HUES48 (cell line): ENCODE measurements around the gene MRPL2.

ENCODE experiments used
- H3K27ac ChIP-seq: one replicate; pipeline ENCODE4 v1.7.0; 2013; ENCODE audit warnings: low read depth, low read length, inconsistent platforms
- H3K27me3 ChIP-seq: 2 replicates; pipeline ENCODE4 v1.6.1; 2013; ENCODE audit warnings: mild to moderate bottlenecking, low read length; ENCODE audit not compliant: control insufficient read depth, insufficient read depth
- H3K36me3 ChIP-seq: 2 replicates; pipeline ENCODE4 v1.6.1; 2013; ENCODE audit warnings: low read length; ENCODE audit not compliant: control insufficient read depth, insufficient read depth
- H3K4me1 ChIP-seq: 2 replicates; pipeline ENCODE4 v1.6.1; 2013; ENCODE audit warnings: mild to moderate bottlenecking, low read length; ENCODE audit not compliant: control insufficient read depth, insufficient read depth
- H3K4me3 ChIP-seq: 2 replicates; pipeline ENCODE4 v1.5.1; 2013; ENCODE audit warnings: mild to moderate bottlenecking, low read depth, low read length
- H3K9ac ChIP-seq: 2 replicates; pipeline ENCODE4 v1.6.1; 2013; ENCODE audit warnings: mild to moderate bottlenecking, low read depth, low read length, moderate library complexity
- H3K9me3 ChIP-seq: 2 replicates; pipeline ENCODE4 v1.6.1; 2013; ENCODE audit warnings: low read length; ENCODE audit not compliant: control insufficient read depth, insufficient read depth

The MRPL2 gene

DNA sequence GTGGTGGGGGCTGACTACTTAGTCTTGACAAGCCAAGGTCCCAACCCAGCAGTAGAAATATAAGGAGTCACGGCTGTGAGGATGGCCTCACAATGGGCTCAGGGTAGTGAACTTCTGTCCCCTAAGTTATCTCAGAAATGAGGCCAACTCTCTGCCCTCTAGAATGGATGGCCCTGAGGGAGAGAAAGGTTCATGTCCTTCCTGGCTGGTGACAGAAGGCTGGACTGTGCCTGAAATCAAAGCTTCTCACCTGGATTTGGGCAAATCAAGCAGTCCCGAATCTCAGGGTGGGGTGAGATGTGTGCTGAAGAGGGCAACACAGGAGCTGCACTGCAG, 25.1 kb downstream of the MRPL2 start:
- no peaks in the 10 kb centered on the region for H3K27me3 ChIP-seq

DNA sequence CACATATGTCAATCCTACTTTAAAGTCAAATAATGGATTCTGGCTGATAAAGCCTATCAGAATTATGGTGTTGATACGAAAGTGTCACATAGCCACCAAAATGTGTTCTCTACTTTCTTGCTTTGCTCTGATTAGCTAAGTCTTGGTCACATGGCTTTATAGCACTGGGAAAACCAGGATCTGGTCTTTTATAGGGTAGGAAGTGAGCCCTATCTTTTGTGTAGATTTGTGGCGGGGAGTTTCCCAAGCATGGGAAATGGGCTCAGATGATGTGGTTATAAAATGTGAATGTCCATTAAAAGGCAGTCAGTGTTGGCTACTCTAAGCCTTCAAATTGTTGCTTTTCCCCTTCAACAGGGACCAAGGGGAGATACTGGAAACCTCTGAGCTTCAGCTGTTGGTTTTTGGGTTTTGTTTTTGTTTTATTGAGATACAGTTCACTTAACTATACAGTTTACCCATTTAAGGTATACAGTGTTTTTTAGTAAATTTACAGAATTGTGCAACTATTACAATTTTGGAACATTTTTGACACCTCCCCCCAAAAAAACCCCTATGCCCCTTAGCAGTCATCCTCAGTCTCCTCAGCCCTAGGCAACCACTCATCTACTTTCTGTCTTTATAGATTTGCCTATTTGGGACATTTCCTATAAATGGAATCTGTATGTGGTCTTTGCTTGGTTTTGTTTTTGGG, 25.6 kb downstream of the MRPL2 start:
- H3K36me3 ChIP-seq = peaks cover 71% of the 10 kb centered on the region
- no peak overlapping the region for H3K4me3 ChIP-seq
- H3K27me3 ChIP-seq = no peaks in the 10 kb centered on the region
- no peaks in the 10 kb centered on the region for H3K4me1 ChIP-seq
- H3K9me3 ChIP-seq = no peaks in the 10 kb centered on the region
- H3K27ac ChIP-seq = no peak overlapping the region
- no peak overlapping the region for H3K9ac ChIP-seq

More for the DNA sequence above, 25.1 kb downstream of the MRPL2 start:
- no peaks in the 10 kb centered on the region for H3K4me1 ChIP-seq
- H3K27ac ChIP-seq = no peak overlapping the region
- H3K9ac ChIP-seq = no peak overlapping the region
- H3K4me3 ChIP-seq = no peak overlapping the region
- peaks cover 67% of the 10 kb centered on the region for H3K36me3 ChIP-seq
- H3K9me3 ChIP-seq = no peaks in the 10 kb centered on the region

DNA sequence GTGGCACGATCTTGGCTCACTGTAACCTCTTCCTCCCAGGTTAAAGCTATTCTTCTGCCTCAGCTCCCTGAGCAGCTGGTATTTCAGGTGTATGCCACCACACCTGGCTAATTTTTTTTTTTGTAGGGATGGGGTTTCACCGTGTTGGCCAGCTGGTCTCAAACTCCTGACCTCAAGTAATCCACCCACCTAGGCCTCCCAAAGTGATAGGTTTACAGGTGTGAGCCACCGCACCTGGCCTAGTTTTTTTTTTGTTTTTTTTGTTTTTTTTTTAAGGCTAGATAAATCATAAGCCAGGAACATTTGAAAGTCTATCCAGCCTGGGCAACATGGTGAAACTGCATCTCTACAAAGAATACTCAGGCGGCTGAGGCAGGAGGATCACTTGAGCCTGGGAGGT, 26.9 kb downstream of the MRPL2 start:
- no peak overlapping the region for H3K9ac ChIP-seq
- no peak overlapping the region for H3K27ac ChIP-seq
- H3K36me3 ChIP-seq = peaks cover 70% of the 10 kb centered on the region
- no peaks in the 10 kb centered on the region for H3K27me3 ChIP-seq
- H3K4me3 ChIP-seq = no peak overlapping the region
- H3K4me1 ChIP-seq = no peaks in the 10 kb centered on the region
- no peaks in the 10 kb centered on the region for H3K9me3 ChIP-seq

DNA sequence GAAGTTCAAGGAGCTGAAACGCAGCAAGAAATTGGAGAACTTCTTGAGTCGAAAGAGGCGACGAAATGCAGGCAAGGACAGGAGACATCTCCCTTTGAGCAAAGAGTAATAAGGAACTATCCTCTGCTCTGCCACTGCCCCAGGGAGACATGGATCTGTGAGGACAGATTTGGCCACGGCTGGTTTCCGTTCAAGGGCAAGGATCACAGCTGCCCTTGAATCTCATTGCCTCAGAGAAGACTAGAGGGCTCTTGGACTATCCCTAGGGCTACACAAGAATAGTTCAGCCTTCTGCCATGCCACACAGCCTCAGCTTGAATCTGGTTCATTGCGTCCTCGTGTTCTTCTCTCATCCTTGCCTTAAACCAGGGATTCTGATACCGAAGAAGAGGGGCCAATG, 30.1 kb downstream of the MRPL2 start:
- peaks cover 80% of the 10 kb centered on the region for H3K36me3 ChIP-seq
- no peaks in the 10 kb centered on the region for H3K27me3 ChIP-seq
- H3K4me3 ChIP-seq = no peak overlapping the region
- no peak overlapping the region for H3K27ac ChIP-seq
- H3K4me1 ChIP-seq = no peaks in the 10 kb centered on the region
- H3K9me3 ChIP-seq = no peaks in the 10 kb centered on the region
- no peak overlapping the region for H3K9ac ChIP-seq

DNA sequence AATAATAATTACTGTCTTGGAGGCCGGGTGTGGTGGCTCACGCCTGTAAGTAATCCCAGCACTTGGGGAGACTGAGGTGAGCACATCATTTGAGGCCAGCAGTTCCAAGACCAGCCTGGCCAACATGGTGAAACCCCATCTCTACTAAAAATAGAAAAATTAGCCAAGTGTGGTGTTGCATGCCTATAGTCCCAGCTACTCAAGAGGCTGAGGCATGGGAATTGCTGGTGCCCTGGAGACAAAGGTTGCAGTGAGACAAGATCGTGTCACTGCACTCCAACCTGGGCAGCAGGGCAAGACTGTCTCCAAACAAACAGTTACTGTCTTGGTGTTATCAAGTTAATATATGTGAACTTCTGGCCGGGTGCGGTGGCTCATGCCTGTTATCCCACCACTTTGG, 32.9 kb downstream of the MRPL2 start:
- Histone ChIP-seq H3K36me3 (peaks cover 72% of the 10 kb centered on the region), H3K9me3 (no peaks in the 10 kb centered on the region), H3K27ac (no peak overlapping the region), H3K9ac (no peak overlapping the region), H3K4me1 (no peaks in the 10 kb centered on the region), H3K4me3 (no peak overlapping the region), H3K27me3 (no peaks in the 10 kb centered on the region)

DNA sequence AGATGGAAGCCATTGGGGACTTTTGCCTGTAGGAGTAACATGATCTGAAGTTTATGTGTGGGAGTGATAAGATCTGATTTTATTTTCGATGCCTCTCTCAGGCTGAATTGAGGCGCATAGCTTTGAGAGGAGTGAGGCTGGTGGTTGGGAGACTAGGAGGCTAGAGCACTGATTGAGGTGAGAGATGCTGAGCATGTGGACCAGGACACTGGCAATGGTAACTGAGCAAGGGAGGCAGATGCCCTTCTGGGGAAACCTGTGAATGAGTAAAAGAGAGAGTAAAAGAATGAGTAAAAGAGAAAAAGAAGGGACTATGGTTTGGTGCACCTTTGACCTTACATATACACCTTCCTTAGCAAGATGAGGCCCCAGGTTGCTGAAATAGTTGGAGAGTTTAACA, 34.8 kb downstream of the MRPL2 start:
- no peaks in the 10 kb centered on the region for H3K9me3 ChIP-seq
- H3K27me3 ChIP-seq = no peaks in the 10 kb centered on the region
- peaks cover 77% of the 10 kb centered on the region for H3K36me3 ChIP-seq
- no peak overlapping the region for H3K4me3 ChIP-seq
- peaks cover 9% of the 10 kb centered on the region for H3K4me1 ChIP-seq
- no peak overlapping the region for H3K9ac ChIP-seq
- H3K27ac ChIP-seq = no peak overlapping the region

DNA sequence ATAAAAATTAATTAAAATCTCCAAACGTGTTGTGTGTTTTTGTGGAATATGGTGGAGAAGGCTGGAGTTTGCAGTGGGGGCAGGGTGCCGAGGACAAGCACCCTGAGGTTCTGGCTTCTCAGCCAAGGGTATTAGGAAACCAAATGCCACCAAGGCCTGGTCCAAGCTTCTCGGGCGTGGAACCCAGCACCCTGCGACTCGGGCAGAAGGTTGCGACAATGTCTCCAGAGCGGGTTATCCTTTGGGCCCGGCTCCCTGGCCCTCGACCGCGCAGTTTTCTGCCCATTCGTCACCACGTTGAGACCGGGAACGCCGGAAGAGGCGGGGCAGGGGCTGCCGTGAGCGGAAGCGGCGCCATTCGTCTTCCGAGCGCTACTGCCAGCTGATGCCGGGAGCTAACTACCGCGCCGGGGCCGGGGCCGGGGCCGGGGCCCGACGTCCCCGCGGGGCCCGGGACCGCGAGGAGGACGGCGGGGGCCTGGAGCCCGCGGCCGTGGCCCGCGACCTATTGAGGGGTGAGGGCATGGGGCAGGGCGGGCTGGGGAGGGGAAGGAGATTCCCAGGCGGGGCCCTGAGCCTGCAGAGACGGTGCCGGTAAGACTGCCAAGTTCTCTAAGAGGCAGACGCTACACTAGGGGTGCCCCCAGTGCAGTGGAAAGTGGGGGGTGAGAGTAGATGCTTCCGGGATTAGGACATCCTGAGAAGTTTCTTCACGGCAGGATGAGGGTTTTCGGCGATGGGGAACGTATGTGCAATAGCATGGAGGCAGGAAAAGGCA, 37.8 kb downstream of the MRPL2 start, which contains the start of gene RRP36:
Gene RRP36 (plus strand): TSS at position 354 of the 778 bp plus-strand sequence. CDS start 32 bp downstream, at position 386.
- Histone ChIP-seq H3K27ac (peak within 1 kb of the TSS; percentile 94), H3K9me3 (no peaks in the 10 kb centered on the region), H3K4me3 (peak within 1 kb of the TSS; percentile 90), H3K27me3 (no peaks in the 10 kb centered on the region), H3K9ac (peak within 1 kb of the TSS; percentile 83), H3K36me3 (peaks cover 74% of the 10 kb centered on the region), H3K4me1 (peaks cover 9% of the 10 kb centered on the region)

DNA sequence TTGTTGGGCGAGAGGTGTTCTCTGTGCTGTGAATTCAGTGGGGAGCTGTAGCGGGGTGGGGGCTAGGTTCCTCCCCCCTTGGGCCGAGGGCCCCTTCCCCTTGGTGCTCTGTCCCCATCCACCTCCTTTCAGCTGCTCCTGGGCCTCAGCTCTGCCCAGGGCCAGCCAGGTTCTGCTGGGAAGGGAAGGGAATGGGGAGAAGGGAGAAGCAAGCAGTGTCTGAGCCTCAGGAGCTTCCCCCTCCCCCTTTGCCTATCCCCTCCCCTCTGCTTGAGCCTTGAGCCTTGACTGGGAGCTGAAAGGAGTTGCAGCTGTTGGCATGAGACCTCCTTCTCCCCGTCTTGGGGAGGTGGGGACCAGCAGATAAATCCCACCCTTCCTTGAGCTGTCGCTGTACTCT, 38.4 kb downstream of the MRPL2 start:
- Histone ChIP-seq H3K4me1 (peaks cover 9% of the 10 kb centered on the region), H3K36me3 (peaks cover 68% of the 10 kb centered on the region), H3K27me3 (no peaks in the 10 kb centered on the region), H3K27ac (peak overlapping the region; percentile 94), H3K9me3 (no peaks in the 10 kb centered on the region), H3K4me3 (peak overlapping the region; percentile 90), H3K9ac (peak overlapping the region; percentile 77)

DNA sequence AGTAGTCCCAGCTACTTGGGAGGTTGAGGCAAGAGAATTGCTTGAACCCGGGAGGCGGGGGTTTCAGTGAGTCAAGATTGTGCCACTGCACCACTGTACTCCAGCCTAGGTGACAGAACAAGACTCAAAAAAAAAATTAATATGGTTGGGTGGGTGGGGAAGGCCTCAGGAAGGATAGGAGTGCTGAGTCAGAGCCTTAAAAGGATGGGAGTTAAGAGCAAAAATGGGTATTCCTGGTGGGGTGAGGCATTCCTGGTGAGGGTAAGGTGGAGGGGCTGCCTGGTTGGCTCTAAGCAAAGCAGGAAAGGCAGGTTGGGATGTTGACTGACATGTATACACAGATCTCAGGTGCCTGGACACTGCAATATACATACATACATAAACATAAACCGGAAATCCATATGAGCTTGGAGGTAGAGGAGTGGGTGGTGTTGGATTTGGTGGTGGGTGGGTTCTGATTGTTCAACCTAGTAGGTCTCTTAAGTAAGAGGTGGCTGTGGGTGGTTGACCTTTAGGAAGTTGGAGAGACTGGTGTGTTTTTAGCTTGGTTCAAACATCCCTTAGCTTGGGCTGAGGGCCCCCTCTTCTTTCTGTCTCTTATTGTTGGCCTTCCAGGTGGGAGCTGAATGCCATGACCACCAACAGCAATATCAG, 39.1 kb downstream of the MRPL2 start:
- H3K36me3 ChIP-seq = peaks cover 62% of the 10 kb centered on the region
- no peak overlapping the region for H3K4me3 ChIP-seq
- H3K4me1 ChIP-seq = peaks cover 9% of the 10 kb centered on the region
- no peak overlapping the region for H3K9ac ChIP-seq
- H3K27ac ChIP-seq = peak overlapping the region; percentile 94
- no peaks in the 10 kb centered on the region for H3K9me3 ChIP-seq
- H3K27me3 ChIP-seq = no peaks in the 10 kb centered on the region

DNA sequence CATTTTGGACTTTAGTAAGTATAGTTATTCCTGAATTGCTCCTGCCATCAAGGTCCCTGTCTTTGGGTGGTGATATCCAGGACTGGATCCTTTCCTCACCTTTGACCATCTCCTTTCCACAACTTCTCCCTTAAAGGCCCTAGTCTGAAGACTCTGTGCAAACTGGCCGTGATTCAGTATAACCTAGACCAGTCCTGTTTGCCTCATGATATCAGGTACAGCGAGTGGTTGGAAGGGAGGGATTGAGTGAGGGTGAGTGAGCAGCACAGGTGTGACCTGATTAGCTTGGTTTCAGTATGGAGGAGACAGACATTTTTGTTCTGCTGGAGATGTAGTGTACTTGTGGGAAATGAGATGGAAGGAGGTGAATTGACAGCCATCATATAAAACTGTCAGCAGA, 40.1 kb downstream of the MRPL2 start:
- H3K4me1 ChIP-seq = peaks cover 9% of the 10 kb centered on the region
- H3K9me3 ChIP-seq = no peaks in the 10 kb centered on the region
- no peaks in the 10 kb centered on the region for H3K27me3 ChIP-seq
- no peak overlapping the region for H3K4me3 ChIP-seq
- H3K9ac ChIP-seq = no peak overlapping the region
- H3K36me3 ChIP-seq = peaks cover 52% of the 10 kb centered on the region
- no peak overlapping the region for H3K27ac ChIP-seq

DNA sequence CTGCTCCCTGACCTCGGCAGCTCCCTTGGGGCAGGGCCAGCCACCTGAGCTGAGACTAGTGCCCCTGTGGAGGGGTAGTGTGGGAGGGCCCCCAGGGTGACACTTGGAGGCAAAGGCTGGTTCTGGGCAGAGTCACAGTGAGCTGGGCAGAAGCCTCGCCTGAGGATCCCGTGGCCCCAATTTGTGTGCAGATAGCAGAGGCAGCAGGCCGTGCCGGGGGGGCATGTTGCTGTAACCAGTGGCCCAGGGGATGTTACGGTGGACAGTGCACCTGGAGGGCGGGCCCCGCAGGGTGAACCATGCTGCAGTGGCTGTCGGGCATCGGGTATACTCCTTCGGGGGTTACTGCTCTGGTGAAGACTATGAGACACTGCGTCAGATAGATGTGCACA, 42.3 kb downstream of the MRPL2 start:
- H3K9me3 ChIP-seq = no peaks in the 10 kb centered on the region
- H3K36me3 ChIP-seq = peaks cover 49% of the 10 kb centered on the region
- H3K4me1 ChIP-seq = peaks cover 17% of the 10 kb centered on the region
- no peak overlapping the region for H3K9ac ChIP-seq
- no peak overlapping the region for H3K27ac ChIP-seq
- H3K27me3 ChIP-seq = no peaks in the 10 kb centered on the region
- no peak overlapping the region for H3K4me3 ChIP-seq
